PC-3 (cell line): ENCODE measurements around the gene DMD. TPM values are rescaled to one million over a fixed set of nuclear protein-coding genes. Genes with fewer than 3 reads are reported as not detected.
"Not testable (repeated sequence)": the region's sequence is repeated elsewhere in the genome, so short reads cannot be mapped to it uniquely, and the experiment has no call there.

Experiments
- ATAC-seq: fragments of 200-7000 bp; cut with Tn5 transposase; 2 replicates; pipeline ENCODE4 v1.9.1; 2020; ENCODE audit warnings: mild to moderate bottlenecking, moderate library complexity
- BruUV-seq: library from RNA; stranded (reverse); fragments of 400-500 nt; replicated peaks from 2 replicates; lab custom pipeline; 2021; lab: Mats Ljungman, UMichigan
- CTCF ChIA-PET: fragments of 300-600 bp; sonication (Branson Sonifier 250); formaldehyde crosslinking; loops from one replicate; lab custom pipeline; 2022; ENCODE audit warnings: antibody characterized with exemption; lab: Charles Lee
- POLR2A ChIA-PET: fragments of 300-600 bp; sonication (Branson Sonifier 250); formaldehyde crosslinking; loops from one replicate; lab custom pipeline; 2022; ENCODE audit warnings: antibody characterized with exemption; ENCODE audit not compliant: unreplicated experiment; lab: Charles Lee
- DNase-seq: peaks from one replicate; pipeline ENCODE4 v3.0.0-alpha.2; 2015
- H2AFZ ChIP-seq: fragments of 300-600 bp; sonication (generic); 2 replicates; pipeline ENCODE4 v1.6.0; 2016; ENCODE audit warnings: antibody characterized with exemption, low read length
- H3F3A ChIP-seq: fragments of 300-600 bp; sonication (generic); one replicate; pipeline ENCODE4 v1.6.0; 2017; ENCODE audit warnings: antibody characterized with exemption, low read length, control low read depth, mild to moderate bottlenecking; ENCODE audit not compliant: unreplicated experiment
- H3K27ac ChIP-seq: fragments of 300-600 bp; sonication (generic); 2 replicates; pipeline ENCODE4 v1.5.1; 2016; ENCODE audit warnings: mild to moderate bottlenecking, low read length
- H3K27me3 ChIP-seq: fragments of 300-600 bp; sonication (generic); 2 replicates; pipeline ENCODE4 v1.6.1; 2016; ENCODE audit warnings: low read length, mixed read lengths
- H3K36me3 ChIP-seq: fragments of 300-600 bp; sonication (generic); 2 replicates; pipeline ENCODE4 v1.6.1; 2016; ENCODE audit warnings: low read depth, mixed run types, low read length, mixed read lengths
- H3K4me1 ChIP-seq: fragments of 300-600 bp; sonication (generic); 2 replicates; pipeline ENCODE4 v1.5.1; 2016; ENCODE audit warnings: low read length; ENCODE audit not compliant: insufficient read depth
- H3K4me2 ChIP-seq: fragments of 300-600 bp; sonication (generic); 2 replicates; pipeline ENCODE4 v1.6.0; 2016; ENCODE audit warnings: low read length
- H3K4me3 ChIP-seq: fragments of 300-600 bp; sonication (generic); 2 replicates; pipeline ENCODE4 v1.5.1; 2016; ENCODE audit warnings: mild to moderate bottlenecking, low read length, mixed read lengths
- H3K79me2 ChIP-seq: fragments of 300-600 bp; sonication (generic); 2 replicates; pipeline ENCODE4 v1.6.1; 2017; ENCODE audit warnings: low read length, mixed read lengths
- H3K9ac ChIP-seq: fragments of 300-600 bp; sonication (generic); 2 replicates; pipeline ENCODE4 v1.6.0; 2016; ENCODE audit warnings: mild to moderate bottlenecking, low read length
- H3K9me2 ChIP-seq: fragments of 300-600 bp; sonication (generic); replicated peaks from 2 replicates; pipeline ENCODE4 v1.6.1; 2016; ENCODE audit warnings: mixed run types, low read length, mixed read lengths
- H3K9me3 ChIP-seq: fragments of 300-600 bp; sonication (generic); 2 replicates; pipeline ENCODE4 v1.6.1; 2016; ENCODE audit warnings: low read length, mixed read lengths
- H4K20me1 ChIP-seq: fragments of 300-600 bp; sonication (generic); 2 replicates; pipeline ENCODE4 v1.6.1; 2016; ENCODE audit warnings: low read length, mixed read lengths
- EZH2 ChIP-seq: fragments of 300-600 bp; sonication (generic); IDR thresholded peaks from one replicate; pipeline ENCODE4 v1.6.1; 2017; ENCODE audit warnings: antibody characterized with exemption, mild to moderate bottlenecking, low read length; ENCODE audit not compliant: unreplicated experiment
- EZH2phosphoT487 ChIP-seq: fragments of 300-600 bp; sonication (generic); IDR thresholded peaks from 2 replicates; pipeline ENCODE4 v1.6.1; 2018; ENCODE audit warnings: mild to moderate bottlenecking, antibody characterized with exemption, low read length, borderline replicate concordance
- intact Hi-C: fragments of 100-400 bp; cut with micrococcal nuclease; formaldehyde crosslinking; loops from 2 replicates; pipeline ENCODE4 v1.9.0; 2023
- total RNA-seq: library from RNA; depleted of rRNA; stranded (reverse); fragments of >200 nt; gene quantifications from 2 replicates; pipeline ENCODE4 v1.2.3, GENCODE V29; 2014
- TF ChIP-seq, protein P1 (sequence below): fragments of 300-600 bp; sonication (generic); conservative IDR thresholded peaks from 2 replicates; pipeline ENCODE4 v1.5.1; 2017; ENCODE audit warnings: antibody characterized with exemption, low read depth, mild to moderate bottlenecking, low read length

The DMD gene
- total RNA-seq, 1 experiment from 2014 or later = not detected

DNA sequence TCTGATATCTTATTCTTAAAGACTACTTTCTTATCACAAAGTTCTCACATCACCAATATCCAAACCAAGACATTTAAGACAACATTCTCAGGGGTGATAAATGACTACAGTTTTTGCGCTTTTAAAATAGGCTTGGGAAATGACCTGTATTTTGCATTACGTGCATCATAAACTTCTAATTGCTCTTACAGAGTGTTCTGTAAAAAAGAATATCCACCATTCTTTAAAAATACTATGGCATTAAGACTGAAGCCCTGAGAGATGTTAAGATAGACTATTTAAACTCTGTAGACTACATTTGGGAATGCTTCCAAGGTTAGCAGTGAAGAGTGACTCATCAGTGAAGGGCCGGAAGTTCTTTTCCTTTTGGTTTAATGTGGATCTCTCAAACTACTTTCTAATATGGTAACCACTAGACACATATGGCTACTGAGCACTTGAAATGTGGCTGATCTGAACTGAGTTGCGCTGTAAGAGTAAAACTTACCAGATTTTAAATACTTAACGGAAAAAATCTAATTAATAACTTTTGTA, 1620.7 kb downstream of the DMD start:
- intact Hi-C loops = no loop called here
- H4K20me1 ChIP-seq = no peaks in the 10 kb centered on the region
- ATAC-seq = no peak
- no peak overlapping the region for H3K9ac ChIP-seq
- no peaks in the 10 kb centered on the region for H3K27me3 ChIP-seq
- no TSS peak for BruUV-seq
- H3K9me3 ChIP-seq = no peaks in the 10 kb centered on the region
- DNase-seq = peak; percentile 11
- no peaks in the 10 kb centered on the region for H3F3A ChIP-seq
- TF ChIP-seq, protein P1, sequence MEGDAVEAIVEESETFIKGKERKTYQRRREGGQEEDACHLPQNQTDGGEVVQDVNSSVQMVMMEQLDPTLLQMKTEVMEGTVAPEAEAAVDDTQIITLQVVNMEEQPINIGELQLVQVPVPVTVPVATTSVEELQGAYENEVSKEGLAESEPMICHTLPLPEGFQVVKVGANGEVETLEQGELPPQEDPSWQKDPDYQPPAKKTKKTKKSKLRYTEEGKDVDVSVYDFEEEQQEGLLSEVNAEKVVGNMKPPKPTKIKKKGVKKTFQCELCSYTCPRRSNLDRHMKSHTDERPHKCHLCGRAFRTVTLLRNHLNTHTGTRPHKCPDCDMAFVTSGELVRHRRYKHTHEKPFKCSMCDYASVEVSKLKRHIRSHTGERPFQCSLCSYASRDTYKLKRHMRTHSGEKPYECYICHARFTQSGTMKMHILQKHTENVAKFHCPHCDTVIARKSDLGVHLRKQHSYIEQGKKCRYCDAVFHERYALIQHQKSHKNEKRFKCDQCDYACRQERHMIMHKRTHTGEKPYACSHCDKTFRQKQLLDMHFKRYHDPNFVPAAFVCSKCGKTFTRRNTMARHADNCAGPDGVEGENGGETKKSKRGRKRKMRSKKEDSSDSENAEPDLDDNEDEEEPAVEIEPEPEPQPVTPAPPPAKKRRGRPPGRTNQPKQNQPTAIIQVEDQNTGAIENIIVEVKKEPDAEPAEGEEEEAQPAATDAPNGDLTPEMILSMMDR = no peak
- TF ChIP-seq EZH2 (no peak), EZH2phosphoT487 (no peak)
- no peak overlapping the region for H3K27ac ChIP-seq
- no peaks in the 10 kb centered on the region for H3K79me2 ChIP-seq
- ChIA-PET CTCF (no interaction called here), POLR2A (no interaction called here)
- H3K4me2 ChIP-seq = no peak overlapping the region
- H3K36me3 ChIP-seq = no peaks in the 10 kb centered on the region
- H3K4me3 ChIP-seq = no peak overlapping the region
- no peak overlapping the region for H2AFZ ChIP-seq
- no peaks in the 10 kb centered on the region for H3K4me1 ChIP-seq
- no peaks in the 10 kb centered on the region for H3K9me2 ChIP-seq

DNA sequence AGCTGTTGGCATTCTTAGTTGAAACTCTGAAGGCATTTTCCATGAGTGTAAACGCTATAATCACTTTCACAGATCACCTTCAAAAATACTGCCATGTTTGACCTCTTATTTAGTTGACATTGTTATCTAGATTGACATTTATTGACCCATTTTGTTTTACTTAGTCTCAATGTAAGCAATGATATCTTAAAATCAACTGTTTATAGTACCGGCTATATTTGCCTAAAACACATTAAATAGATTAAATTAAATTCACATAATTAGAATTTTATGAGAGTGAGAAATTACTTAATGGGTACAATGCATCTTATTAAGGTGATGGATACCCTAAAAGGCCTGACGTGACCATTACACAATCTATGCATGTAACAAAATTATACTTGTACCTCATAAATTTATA, 1621.8 kb downstream of the DMD start:
- no peak overlapping the region for H3K27ac ChIP-seq
- no TSS peak for BruUV-seq
- ChIA-PET POLR2A (no interaction called here), CTCF (no interaction called here)
- no peaks in the 10 kb centered on the region for H3K9me3 ChIP-seq
- H3K79me2 ChIP-seq = no peaks in the 10 kb centered on the region
- no peaks in the 10 kb centered on the region for H3K4me1 ChIP-seq
- H4K20me1 ChIP-seq = no peaks in the 10 kb centered on the region
- intact Hi-C loops = no loop called here
- no peaks in the 10 kb centered on the region for H3F3A ChIP-seq
- H3K4me3 ChIP-seq = no peak overlapping the region
- DNase-seq (no peak), ATAC-seq (no peak)
- H3K36me3 ChIP-seq = no peaks in the 10 kb centered on the region
- H3K4me2 ChIP-seq = no peak overlapping the region
- TF ChIP-seq EZH2phosphoT487 = no peak
- TF ChIP-seq, protein P1 = no peak
- TF ChIP-seq EZH2 = no peak
- no peak overlapping the region for H3K9ac ChIP-seq
- H2AFZ ChIP-seq = no peak overlapping the region
- H3K9me2 ChIP-seq = no peaks in the 10 kb centered on the region
- H3K27me3 ChIP-seq = no peaks in the 10 kb centered on the region

DNA sequence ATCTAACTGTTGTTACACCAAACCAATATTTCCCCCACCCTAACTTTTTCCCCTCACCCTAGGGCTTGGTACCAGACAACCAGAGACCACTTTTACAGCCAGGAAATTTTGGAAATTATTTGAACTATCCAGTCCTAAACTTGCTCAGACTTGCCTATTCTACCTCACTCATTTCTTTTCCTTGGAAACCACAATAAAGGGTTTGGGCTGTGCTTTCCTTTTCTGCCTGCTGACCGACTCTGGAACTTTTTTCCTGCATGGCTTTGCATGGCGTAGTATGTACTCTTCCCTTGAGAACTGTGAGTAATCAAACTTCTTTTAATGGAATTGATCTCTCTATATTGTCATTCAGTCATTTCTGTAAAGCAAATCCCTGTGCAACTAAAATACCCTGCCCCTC, 1623.0 kb downstream of the DMD start:
- H3K27ac ChIP-seq = no peak overlapping the region
- H3K4me3 ChIP-seq = no peak overlapping the region
- H4K20me1 ChIP-seq = no peaks in the 10 kb centered on the region
- H2AFZ ChIP-seq = no peak overlapping the region
- no peaks in the 10 kb centered on the region for H3K27me3 ChIP-seq
- no peak overlapping the region for H3K4me2 ChIP-seq
- no TSS peak for BruUV-seq
- H3K36me3 ChIP-seq = no peaks in the 10 kb centered on the region
- H3K9me2 ChIP-seq = no peaks in the 10 kb centered on the region
- H3F3A ChIP-seq = no peaks in the 10 kb centered on the region
- H3K79me2 ChIP-seq = no peaks in the 10 kb centered on the region
- ChIA-PET POLR2A (no interaction called here), CTCF (no interaction called here)
- H3K4me1 ChIP-seq = no peaks in the 10 kb centered on the region
- intact Hi-C loops = no loop called here
- no peak for ATAC-seq
- DNase-seq = no peak
- no peak overlapping the region for H3K9ac ChIP-seq
- TF ChIP-seq, protein P1 = no peak
- TF ChIP-seq EZH2phosphoT487 (no peak), EZH2 (no peak)
- no peaks in the 10 kb centered on the region for H3K9me3 ChIP-seq

DNA sequence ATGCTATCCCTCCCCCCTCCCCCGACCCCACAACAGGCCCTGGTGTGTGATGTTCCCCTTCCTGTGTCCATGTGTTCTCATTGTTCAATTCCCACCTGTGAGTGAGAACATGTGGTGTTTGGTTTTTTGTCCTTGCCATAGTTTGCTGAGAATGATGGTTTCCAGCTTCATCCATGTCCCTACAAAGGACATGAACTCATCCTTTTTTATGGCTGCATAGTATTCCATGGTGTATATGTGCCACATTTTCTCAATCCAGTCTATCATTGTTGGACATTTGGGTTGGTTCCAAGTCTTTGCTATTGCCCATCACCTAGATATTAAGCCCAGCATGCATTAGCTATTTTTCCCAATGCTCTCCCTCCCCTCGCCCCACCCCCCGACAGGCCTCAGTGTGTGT, 1627.5 kb downstream of the DMD start:
- H4K20me1 ChIP-seq, intact Hi-C loops, ATAC-seq, BruUV-seq, H3K79me2 ChIP-seq, H3K4me2 ChIP-seq, POLR2A ChIA-PET, H3K9ac ChIP-seq, H2AFZ ChIP-seq, H3K4me3 ChIP-seq, H3F3A ChIP-seq, H3K4me1 ChIP-seq, H3K9me3 ChIP-seq, H3K27me3 ChIP-seq, H3K36me3 ChIP-seq, CTCF ChIA-PET, H3K27ac ChIP-seq, H3K9me2 ChIP-seq, DNase-seq: not testable (repeated sequence)
